Ovary (tissue), 9 donors: ENCODE data around the gene ANK2. TPM values are rescaled to one million over a fixed set of nuclear protein-coding genes. Genes with fewer than 3 reads are reported as not detected.
A peak's percentile ranks its signal among the peaks of the same experiment; 100 is the strongest.

Experiments used
- DNase-seq, 5 donors: peaks; one replicate each; pipeline ENCODE4 v3.0.0-alpha.2; 2019 to 2020
- H3K27ac ChIP-seq, 2 donors: fragments of 200-600 bp; one replicate each; pipeline versions ENCODE4 v1.5.1 to v1.8.0; 2019 to 2022
- H3K27me3 ChIP-seq: fragments of 200-600 bp; one replicate; pipeline ENCODE4 v1.8.0; 2022
- H3K36me3 ChIP-seq: fragments of 200-600 bp; sonication (generic); one replicate; pipeline ENCODE4 v1.5.1; 2019
- H3K4me1 ChIP-seq: one replicate; pipeline ENCODE4 v1.8.1; 2013; ENCODE audit warnings: mild to moderate bottlenecking, moderate library complexity; ENCODE audit not compliant: insufficient read depth
- H3K4me3 ChIP-seq: fragments of 200-600 bp; sonication (generic); one replicate; pipeline ENCODE4 v1.5.1; 2017
- H3K9me3 ChIP-seq, 2 donors: fragments of 200-600 bp in 1 of 2; sonication (generic) in 1 of 2; one replicate each; pipeline versions ENCODE4 v1.5.1 to v1.8.1; 2013 to 2019; ENCODE audit warnings: mild to moderate bottlenecking in 1 of 2, moderate library complexity in 1 of 2
- CTCF ChIP-seq, 3 donors: fragments of 450-650 bp in 2 of 3; fragments of 200-600 bp in 1 of 3; IDR thresholded peaks; one replicate each; pipeline versions ENCODE4 v1.5.1 to v1.8.0; 2016 to 2022; ENCODE audit warnings: antibody characterized with exemption in 3 of 3, mild to moderate bottlenecking in 1 of 3
- EP300 ChIP-seq: sonication (generic); formaldehyde crosslinking; IDR thresholded peaks from one replicate; pipeline ENCODE4 v1.6.1; 2017; ENCODE audit warnings: antibody characterized with exemption
- POLR2A ChIP-seq: fragments of 450-650 bp; IDR thresholded peaks from one replicate; pipeline ENCODE4 v1.6.1; 2017; ENCODE audit warnings: antibody characterized with exemption, mild to moderate bottlenecking, moderate library complexity
- WGBS, 3 donors: extraction: QIAGEN DNeasy Blood & Tissue Kit in 1 of 3; methylation state at CpG; one replicate each; pipeline versions ENCODE4 v1.1.5 to v1.1.7; 2013 to 2017; 5-methylcytosine and 5-hydroxymethylcytosine counted together
- intact Hi-C, 4 donors: fragments of 100-400 bp; cut with DNase I; formaldehyde crosslinking; loops; one replicate each; pipeline versions ENCODE4 v1.11.0 to v1.15.1; 2022 to 2023
- polyA plus RNA-seq, 2 donors: library from polyadenylated mRNA; stranded (reverse); fragments of 200-250 nt in 1 of 2; fragments of 350-450 nt in 1 of 2; fragmentation: Illumina TruSeq in 1 of 2; extraction: RNeasy Lipid Tissue Mini Kit (QIAGEN cat#74804) in 1 of 2; gene quantifications; one replicate each; pipeline ENCODE4 v1.2.3, GENCODE V29; 2013 to 2014
- total RNA-seq, 7 donors: library from RNA; depleted of rRNA in 2 of 7; stranded (reverse); fragments of >200 nt in 2 of 7; fragmentation: NEBNext Ultra II Directional in 3 of 7; extraction: Animal tissue kit (Norgen Biotek cat#: 25700) in 3 of 7; gene quantifications; one replicate each; pipeline versions ENCODE4 v1.1.0 to v1.2.4, GENCODE V29; 2016 to 2023
- donor health status: DM: no; HTN: no; CAD: no; lungs with moderate emphysema.
- donor health status: DM: no; HTN: no; CAD: no.
- donor health status: Bipolar disorder and iron deficiency.
- donor health status: DM: yes; HTN: yes; CAD: no.
- donor health status: DM: no; HTN: no; CAD: no.
- donor health status: DM: yes; HTN: yes; CAD: no.

ANK2 gene
- total and polyA plus RNA-seq, 9 donors = 26.4 to 120 (median 66.9) TPM

- no peaks in the 10 kb centered on the region for H3K4me1 ChIP-seq
- no peaks in the 10 kb centered on the region for H3K9me3 ChIP-seq
- H3K27ac ChIP-seq = peak overlapping the region in 1 of 2 donors; percentile 9
- no peaks in the 10 kb centered on the region for H3K36me3 ChIP-seq
- H3K4me3 ChIP-seq = no peak overlapping the region
- WGBS, 3 donors = 6 to 9% (median 6%) methylated on average over 5 of the region's 5 CpGs
- TF ChIP-seq EP300 (no peak), CTCF (IDR thresholded peaks at IDR 0.05) (no peak), POLR2A (no peak)
- intact Hi-C loops = loop anchor here in 3 of 4 donors (5.0 to 10.0 kb wide), 4 partner anchors 148 to 578 kb away; partner anchors contain the start of genes CAMK2D (in 3 of the 3) and ARSJ (in 1 of the 3)
- peak in 2 of 5 donors; percentile 27 to 35 for DNase-seq
- H3K27me3 ChIP-seq = no peaks in the 10 kb centered on the region
Observed at GRCh38 chr4:113397114-113397701, 347.8 kb downstream of the ANK2 start.

DNA sequence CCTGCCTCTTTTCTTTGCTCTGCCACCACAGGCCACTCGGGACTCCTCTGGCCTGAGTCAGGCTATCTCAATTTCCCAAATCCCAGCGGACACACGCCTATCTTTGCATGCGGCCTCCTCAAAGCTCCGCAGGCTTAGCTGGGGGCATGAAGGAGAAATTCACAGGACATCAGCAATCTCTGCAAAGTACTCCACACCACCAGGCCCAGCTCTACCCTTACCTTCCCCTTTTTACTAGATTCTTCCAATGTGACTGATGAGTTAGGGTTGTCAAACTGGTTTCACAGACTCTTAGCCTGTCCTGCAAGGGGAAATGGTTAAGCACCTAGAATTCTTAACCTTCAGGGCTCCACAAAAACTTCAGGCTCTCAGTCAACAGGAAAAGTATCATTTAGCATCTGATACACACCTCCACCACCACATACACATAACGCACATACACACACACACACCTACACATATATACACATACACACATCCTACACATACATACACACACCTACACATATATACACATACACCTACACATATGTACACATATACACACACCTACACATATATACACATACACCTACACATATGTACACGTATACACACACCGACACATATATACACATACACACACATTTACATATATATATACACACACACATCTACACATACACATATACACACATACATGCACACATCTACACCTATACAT, 349.1 kb downstream of the ANK2 start:
- Histone ChIP-seq H3K27ac (no peak overlapping the region), H3K4me3 (no peak overlapping the region), H3K27me3 (no peaks in the 10 kb centered on the region), H3K4me1 (no peaks in the 10 kb centered on the region), H3K36me3 (no peaks in the 10 kb centered on the region), H3K9me3 (no peaks in the 10 kb centered on the region)
- intact Hi-C loops = loop anchor here in 3 of 4 donors (5.0 to 10.0 kb wide), 4 partner anchors 146 to 576 kb away; partner anchors contain the start of genes CAMK2D (in 3 of the 3) and ARSJ (in 1 of the 3)
- no peak for DNase-seq
- TF ChIP-seq CTCF (IDR thresholded peaks at IDR 0.05) (no peak), EP300 (no peak), POLR2A (no peak)
- WGBS, 3 donors = 92 to 94% (median 94%) methylated on average over 7 to 8 of the region's 8 CpGs

DNA sequence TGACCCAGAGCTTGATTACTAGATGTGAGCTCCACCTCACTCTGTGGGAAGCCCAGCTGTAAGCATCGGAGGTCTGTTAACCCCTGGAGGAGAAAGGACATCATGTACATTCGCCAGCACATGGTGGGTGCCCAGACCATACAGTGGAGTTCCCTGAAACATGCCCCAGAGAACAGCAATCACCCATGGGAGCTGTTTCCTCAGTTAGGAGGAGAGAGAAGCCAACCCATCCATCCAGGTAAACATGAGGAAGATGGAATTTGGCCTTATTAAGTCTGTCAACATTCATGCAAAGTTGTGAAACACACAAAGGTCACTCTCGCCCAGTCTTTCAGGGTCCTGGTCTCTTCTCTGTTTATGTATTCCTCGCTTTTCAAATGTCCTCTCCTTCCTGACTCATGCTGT, 354.7 kb downstream of the ANK2 start:
- Histone ChIP-seq H3K27ac (no peak overlapping the region), H3K9me3 (no peaks in the 10 kb centered on the region), H3K27me3 (no peaks in the 10 kb centered on the region), H3K4me3 (no peak overlapping the region), H3K4me1 (peaks cover 4% of the 10 kb centered on the region), H3K36me3 (no peaks in the 10 kb centered on the region)
- no peak for DNase-seq
- no peak for TF ChIP-seq EP300
- TF ChIP-seq POLR2A = no peak
- no peak for TF ChIP-seq CTCF (IDR thresholded peaks at IDR 0.05)
- intact Hi-C loops = no loop called here
- WGBS, 3 donors = 93 to 96% (median 94%) methylated on average over 4 of the region's 4 CpGs

GRCh38 chr4:113404841-113405240, 355.4 kb downstream of the ANK2 start:
- TF ChIP-seq CTCF (IDR thresholded peaks at IDR 0.05) (no peak), EP300 (no peak), POLR2A (no peak)
- H3K27me3 ChIP-seq = no peaks in the 10 kb centered on the region
- peaks cover 4% of the 10 kb centered on the region for H3K4me1 ChIP-seq
- WGBS, 3 donors = 0 to 11% (median 4%) methylated on average over 2 of the region's 2 CpGs
- H3K9me3 ChIP-seq = no peaks in the 10 kb centered on the region
- intact Hi-C loops = no loop called here
- H3K36me3 ChIP-seq = no peaks in the 10 kb centered on the region
- H3K27ac ChIP-seq = no peak overlapping the region
- H3K4me3 ChIP-seq = no peak overlapping the region
- DNase-seq = no peak
